Hematopoietic multipotent progenitor cell treated with erythropoietin and hydrocortisone succinate and interleukin-3 and kit ligand, for 8 days (in vitro differentiated cells): ENCODE data around the gene UGGT2.

Experiments used
- DNase-seq: peaks from one replicate; pipeline ENCODE4 v3.0.0-alpha.2; 2015

Gene UGGT2, protein sequence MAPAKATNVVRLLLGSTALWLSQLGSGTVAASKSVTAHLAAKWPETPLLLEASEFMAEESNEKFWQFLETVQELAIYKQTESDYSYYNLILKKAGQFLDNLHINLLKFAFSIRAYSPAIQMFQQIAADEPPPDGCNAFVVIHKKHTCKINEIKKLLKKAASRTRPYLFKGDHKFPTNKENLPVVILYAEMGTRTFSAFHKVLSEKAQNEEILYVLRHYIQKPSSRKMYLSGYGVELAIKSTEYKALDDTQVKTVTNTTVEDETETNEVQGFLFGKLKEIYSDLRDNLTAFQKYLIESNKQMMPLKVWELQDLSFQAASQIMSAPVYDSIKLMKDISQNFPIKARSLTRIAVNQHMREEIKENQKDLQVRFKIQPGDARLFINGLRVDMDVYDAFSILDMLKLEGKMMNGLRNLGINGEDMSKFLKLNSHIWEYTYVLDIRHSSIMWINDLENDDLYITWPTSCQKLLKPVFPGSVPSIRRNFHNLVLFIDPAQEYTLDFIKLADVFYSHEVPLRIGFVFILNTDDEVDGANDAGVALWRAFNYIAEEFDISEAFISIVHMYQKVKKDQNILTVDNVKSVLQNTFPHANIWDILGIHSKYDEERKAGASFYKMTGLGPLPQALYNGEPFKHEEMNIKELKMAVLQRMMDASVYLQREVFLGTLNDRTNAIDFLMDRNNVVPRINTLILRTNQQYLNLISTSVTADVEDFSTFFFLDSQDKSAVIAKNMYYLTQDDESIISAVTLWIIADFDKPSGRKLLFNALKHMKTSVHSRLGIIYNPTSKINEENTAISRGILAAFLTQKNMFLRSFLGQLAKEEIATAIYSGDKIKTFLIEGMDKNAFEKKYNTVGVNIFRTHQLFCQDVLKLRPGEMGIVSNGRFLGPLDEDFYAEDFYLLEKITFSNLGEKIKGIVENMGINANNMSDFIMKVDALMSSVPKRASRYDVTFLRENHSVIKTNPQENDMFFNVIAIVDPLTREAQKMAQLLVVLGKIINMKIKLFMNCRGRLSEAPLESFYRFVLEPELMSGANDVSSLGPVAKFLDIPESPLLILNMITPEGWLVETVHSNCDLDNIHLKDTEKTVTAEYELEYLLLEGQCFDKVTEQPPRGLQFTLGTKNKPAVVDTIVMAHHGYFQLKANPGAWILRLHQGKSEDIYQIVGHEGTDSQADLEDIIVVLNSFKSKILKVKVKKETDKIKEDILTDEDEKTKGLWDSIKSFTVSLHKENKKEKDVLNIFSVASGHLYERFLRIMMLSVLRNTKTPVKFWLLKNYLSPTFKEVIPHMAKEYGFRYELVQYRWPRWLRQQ (N-terminal part only)

DNA sequence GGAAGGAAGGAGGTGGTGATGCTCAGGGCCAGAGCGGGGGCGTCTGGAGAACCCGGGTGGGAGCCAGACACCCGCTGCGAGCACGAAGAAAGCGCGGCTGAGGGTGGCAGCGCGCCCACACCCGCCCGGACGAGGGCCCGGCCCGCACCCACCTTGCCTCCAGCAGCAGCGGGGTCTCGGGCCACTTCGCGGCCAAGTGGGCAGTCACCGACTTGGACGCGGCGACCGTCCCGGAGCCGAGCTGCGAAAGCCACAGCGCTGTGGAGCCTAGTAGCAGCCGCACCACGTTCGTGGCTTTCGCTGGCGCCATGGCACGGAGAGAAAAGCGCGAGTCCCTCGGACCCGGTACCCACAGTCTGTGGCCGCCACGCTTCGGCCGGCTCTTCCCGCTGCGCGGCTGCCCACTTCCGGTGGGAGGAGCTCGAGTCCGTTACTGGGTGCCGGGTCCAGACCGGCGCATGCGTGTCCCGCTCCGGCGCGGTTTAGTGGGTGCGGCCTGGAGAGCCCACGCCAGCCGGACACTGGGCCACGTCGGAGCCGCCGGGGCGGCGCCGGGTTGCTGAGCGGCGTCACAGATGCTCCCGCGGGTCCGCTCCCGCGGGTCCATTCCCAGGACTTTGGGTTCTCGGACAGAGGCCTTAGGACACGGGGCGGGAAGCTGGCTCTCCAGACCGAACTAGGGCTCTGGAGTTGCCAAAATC lies at the start of gene UGGT2:
TSS of gene UGGT2 (minus strand) at position 399 of the 701 bp plus-strand sequence. CDS start at position 310, 89 bp downstream.
- peak; percentile 90 for DNase-seq

DNA sequence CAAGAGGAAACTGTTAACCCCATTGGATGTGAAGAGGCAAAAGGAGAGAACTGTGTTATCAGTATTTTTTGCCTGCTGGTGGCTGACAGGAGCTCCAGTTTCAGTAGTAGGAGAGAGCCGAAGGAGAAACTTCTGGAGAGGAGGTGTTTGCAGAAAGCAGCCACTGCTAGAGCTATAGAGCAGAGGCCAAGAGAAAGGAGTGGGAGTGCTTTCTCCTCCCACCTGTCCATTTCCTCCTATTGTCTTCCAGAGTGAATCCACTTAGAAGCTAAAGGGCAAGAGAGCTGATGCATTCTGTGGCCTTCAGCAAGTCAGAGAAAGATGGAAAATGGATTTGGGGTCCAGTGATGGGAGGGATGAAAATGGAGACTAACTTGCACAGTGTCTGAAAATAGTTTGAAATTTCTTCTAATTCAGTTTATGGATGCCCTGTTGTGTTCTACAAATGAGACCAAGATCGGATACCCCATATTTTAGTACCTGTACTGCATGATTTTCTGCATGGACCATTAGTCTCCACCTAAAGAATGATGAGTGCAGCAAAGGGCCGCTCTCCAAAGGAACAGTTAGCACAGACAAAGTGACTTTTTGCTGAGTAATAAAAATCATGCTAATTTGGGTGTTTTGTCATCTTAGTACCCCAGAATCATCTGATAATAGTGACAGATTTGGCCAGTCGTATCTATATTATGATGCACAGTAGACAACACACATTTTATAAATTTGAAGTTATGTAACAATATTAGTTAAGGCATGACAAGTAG lies 47.4 kb upstream of the UGGT2 start:
- no peak for DNase-seq

DNA sequence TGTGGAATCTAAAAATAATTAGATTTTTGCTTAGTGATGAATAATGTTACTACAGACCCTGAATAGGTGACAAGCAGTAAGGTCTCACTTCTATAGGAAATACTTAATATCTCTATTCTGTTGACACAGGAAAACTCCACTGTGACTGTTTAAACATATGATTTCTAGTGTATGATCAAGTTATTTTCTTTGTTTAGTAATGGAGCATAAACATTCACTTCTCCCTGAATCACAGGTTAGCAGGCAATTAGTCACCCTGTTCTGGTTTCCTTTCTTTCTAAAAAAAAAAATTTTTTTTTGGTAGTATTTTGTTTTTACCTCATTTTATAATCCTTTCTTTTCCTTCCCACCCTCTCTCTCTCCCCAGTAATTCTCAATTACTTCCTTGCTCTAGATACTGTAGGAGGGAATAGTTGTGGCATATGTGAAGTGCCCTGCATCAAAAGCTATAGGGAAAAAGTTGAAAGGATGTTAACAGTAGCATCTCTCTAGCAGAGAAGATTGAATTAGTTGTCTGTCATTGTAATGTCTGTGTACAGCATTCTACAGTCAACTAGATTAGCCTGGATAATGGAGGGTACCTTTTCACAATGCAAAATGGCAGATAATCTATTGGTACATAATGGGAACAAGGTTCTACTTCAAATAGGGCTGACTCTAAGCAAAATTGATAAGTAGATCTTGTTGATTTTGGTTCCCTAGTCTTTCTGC lies 40.2 kb upstream of the UGGT2 start:
- DNase-seq = no peak

DNA sequence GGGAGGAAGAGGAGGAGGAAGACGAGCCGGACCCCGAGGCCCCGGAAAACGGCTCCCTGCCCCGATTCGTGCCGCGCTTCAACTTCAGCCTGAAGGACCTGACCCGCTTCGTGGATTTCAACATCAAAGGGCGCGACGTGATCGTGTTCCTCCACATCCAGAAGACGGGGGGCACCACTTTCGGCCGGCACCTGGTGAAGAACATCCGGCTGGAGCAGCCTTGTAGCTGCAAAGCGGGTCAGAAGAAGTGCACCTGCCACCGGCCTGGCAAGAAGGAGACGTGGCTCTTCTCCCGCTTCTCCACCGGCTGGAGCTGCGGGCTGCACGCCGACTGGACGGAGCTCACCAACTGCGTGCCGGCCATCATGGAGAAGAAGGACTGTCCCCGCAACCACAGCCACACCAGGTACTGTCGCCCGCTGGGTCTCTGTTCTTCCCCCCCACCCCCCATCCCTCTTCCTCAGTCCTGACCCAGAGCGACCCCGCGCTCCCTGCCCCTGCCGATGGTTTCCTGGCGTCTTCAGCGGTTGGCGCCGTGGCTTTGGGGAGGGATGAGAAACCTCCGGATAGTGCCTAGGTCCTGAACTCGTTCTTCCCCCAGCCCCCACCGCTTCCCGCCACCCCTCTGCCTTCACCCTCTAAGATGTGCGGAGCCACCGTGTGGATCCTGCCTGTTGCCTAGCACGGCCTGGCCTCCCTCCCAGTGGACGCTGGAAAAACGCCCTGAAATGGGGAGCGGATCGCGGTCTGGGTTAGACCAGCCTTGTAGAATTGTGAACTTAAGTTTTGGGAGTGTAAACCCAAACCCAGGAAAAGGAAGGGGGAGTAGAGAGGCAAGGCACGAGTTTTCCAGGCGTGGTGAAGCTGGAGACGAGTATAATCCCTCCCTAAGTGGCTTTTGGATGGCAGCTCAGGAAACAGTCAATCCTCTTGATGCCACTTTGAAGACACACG lies 38.2 kb upstream of the UGGT2 start:
- no peak for DNase-seq

DNA sequence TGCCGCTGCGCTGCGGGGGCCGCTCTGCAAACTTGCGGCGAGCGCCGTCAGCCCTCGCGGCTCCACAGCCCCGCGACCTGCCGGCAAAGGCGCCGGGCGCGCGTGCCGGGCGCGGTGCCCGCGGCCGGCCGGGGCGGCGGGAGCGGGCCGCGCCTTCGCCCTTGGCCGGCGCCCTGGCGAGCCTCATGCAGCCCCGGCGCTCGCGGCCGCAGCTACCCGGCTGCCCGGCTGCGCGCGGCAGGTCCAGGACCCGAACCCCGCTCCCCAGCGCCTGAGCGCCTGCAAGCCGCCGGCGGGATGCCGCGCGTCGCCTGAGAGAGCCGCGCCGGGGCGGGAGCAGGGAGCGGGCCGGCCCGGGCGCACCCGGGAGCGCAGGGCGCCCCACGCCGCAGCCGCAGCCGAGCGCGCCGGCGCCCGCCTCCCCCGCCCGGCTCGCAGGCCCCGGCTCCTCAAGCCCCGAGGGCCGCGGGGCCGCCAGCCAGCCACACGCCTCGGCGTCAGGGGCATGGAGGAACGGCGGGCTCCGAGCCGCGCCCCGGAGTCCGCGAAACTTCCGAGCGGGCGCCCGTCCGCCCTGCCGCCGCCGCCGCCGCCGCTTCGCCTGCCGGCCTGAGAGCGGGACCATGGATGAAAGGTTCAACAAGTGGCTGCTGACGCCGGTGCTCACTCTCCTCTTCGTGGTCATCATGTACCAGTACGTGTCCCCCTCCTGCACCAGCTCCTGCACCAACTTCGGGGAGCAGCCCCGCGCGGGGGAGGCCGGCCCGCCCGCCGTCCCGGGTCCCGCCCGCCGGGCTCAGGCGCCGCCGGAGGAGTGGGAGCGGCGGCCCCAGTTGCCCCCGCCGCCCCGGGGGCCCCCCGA lies 37.3 kb upstream of the UGGT2 start:
- DNase-seq = no peak

DNA sequence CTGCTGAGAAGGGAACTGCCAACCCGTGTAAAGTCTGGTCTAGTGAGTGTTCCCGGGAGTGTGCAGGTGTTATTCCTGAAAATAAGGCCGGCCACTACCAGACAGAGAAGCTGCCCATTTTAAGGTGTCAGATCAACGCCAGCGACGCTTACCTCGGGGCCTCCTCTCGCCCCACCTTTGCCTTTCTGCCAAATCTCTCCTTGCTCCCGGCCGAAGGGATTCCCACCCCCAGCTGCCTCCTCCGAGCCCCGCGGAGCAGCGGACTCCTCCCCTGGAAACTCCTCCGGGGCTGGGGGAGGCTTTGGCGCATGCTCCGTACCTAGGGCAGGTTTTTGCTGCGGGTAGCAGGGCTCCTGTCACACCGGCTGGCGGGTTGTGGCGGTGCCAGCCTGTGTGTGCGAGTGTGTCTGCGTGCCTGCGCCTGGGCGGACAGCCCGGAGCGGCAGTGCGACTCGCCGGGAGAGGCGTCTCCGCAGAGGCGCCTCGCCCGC lies 36.6 kb upstream of the UGGT2 start, which contains the start of gene HS6ST3:
TSS of gene HS6ST3 (plus strand) at position 359 of the 491 bp plus-strand sequence.
- DNase-seq = no peak

DNA sequence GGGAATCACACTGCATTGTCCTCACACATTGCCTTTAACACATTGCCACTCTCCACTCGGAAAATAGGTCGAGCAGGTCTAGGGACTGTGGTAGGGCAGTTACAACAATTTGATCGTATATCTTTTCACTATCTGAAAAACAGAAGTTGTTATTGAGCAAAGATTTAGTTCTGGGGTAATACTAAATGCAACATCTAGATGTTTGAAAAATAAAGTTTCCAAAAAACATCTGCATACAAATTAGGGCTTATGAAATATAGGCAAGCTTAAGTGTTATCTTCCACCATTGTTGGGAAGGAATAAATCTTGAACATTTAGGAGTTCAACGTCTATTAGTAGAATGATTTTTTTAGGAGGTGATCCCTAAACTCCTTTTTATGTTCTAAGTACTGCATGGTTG lies 35.9 kb upstream of the UGGT2 start:
- DNase-seq = no peak

DNA sequence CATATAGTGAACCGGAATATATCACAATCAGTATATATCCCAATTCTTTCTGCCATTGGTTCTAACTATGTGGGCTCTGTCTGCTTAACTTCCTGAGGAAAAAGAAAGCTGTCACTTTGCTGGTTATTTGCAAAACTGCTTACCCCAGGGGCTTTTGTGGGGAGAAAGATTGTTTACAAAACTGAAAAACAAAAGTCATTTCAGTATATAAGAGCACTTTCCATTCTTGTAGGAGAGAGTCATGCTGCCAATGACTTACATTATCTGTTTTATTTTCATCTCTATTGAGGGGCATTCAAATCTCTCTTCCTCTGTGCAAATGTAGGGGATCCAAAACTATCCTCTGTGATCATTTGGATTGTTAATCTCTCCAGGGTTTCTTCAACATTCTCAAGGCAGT lies 33.5 kb upstream of the UGGT2 start:
- no peak for DNase-seq

DNA sequence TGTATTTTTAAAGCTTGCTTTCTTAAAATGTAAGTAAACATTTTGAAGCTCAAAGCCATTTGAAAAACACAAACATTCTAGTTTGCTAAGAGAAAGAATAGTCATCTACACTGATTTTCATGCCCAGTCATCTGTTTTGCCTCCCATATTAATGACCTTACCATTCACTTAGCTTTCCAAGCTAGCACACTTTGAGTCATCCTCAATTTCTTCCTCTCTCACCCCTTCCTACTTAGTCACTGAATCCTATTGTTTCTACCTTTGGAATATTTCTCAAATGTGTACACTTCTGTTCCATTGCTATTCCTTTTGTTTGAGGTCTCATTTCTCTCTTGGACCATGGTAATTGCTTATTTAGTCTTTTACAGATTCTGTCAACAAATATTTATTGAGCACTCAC lies 29.4 kb upstream of the UGGT2 start:
- DNase-seq = no peak

DNA sequence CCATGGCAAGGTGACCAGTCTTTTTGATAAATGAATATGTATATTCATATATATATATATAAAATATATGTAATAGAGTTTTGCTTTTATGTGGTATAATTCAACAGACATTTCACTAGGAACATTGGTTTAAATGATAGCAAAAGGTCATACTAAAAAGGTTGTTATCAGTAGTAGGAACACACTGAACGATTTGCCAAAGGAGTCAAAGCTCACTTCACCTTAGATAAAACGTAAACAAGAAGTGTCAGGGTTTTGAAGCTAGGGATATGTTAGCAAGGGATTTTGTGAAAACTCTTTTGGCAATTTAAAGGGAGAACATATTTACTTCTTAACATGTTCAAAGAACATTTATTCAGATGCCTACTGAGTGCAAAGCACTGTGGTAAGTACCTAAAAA lies 28.7 kb upstream of the UGGT2 start:
- no peak for DNase-seq

DNA sequence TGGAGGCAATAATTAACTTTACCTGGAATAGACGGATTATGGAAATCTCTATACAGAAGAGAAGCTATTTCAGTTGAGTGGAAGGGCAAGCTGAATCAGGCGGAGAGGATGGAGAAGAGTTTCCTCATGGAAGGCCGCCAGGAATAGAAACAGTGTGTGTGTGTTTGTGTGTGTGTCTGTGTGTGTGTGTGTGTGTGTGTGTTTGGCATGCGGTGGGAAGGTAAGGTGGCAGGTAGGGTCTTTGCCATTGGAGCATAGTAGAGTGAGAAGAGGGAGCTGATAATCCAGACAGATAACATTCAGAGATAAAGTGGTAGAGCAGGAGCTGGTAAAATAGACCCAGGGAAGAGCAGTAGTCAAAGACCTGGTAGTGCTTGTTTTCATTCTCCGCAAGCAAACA lies 27.5 kb upstream of the UGGT2 start:
- DNase-seq = no peak

DNA sequence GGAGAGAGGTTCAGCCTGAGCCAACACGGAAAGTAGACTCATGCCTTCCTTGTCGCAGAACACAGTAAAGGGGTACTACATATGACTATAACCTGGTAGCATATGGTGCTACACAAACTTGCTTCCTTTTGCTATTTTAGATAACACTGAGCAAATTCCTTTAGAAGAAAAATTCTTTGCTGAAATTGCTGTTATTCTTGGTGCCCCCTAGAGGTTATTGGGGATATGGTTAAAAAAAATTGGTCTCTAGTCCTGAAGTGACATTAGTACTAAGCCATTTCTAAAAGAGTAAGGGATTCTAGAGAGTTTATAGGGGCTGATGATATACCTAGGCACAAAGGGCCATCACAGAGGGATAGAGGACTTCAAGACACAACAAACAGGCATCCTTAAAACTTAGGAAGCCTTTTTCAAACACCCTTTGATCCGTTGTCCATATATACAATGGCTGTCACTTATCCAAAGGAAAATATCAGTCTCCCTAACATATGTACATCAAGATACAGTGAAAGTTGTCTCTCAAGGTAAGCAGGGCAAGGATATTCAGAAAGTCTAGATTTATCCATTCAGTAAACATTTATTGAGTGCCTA lies 22.8 kb upstream of the UGGT2 start:
- DNase-seq = peak; percentile 37

DNA sequence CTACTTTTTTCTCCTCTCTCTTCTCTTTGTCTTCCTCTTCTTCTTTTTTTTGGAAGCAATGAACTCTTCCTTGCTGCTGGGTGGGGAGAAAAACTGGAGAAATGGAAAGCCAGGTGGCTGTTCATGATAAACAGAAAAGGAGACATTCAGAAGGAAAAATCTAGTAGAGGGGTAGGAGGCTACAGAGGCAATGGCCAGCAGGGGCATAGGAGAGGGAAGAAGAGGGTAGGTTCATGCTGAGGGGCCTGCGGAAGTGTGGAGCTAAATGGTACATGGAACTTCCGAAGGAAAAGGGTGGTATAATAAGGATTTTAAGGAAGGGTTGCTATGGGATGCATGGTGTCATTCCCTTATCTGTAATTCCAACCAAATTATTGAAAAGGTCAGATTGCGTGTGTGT lies 19.2 kb upstream of the UGGT2 start:
- DNase-seq = no peak

DNA sequence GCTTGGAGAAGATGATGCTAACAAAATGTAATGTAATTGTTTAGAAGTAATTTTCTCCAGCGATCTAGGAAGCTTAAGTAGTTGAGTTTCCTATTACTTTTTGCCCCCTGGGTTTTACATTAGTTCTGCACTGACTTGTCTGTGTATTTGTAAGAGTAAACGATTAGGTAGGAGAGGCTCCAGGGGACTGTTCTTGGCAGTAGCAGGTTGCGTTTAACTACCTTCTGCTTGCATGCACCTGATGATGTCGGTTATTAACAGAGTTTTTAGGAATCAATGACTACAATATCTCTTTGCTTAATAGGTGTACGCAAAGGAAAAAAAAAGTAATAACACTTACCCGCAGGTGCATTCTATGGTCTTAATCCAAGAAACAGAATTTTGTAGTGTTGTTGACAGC lies 18.3 kb upstream of the UGGT2 start:
- no peak for DNase-seq

DNA sequence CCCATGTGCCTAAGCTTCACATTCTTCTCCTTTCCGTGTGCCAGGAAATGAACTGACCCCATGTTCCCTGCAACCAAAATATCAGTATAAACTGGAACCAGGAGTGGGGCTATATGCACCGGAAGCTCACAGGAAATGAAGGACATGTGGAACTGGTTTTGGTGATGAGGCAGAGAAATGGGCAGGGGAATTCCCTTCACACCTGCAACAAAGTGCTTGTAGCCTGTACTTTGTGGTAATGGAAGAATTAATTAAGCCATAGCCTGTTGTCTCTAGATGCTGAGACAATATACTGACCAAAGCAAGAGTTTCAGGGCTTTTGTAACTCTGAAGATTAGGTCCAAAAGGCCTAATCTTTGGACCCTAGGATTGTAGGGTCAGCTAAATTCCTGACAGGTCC lies 15.5 kb upstream of the UGGT2 start:
- DNase-seq = no peak

DNA sequence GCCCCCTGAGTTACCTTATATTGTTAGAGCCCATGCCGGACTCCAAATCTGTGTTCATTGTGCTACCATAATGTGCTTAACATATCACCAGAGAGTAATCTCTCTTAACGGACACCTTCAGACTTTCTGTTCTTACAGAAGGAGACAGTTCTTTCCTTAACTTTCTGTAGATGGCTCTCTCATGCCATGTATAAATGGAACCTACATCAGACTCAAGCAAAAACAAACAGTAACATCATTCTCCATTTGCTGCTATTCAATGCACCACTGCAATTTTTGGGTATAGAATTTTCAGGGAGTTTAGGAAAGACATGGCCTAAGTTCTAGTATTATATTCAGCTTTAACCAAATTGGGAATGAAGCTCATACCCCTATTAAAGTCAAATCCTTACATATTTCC lies 12.6 kb upstream of the UGGT2 start:
- no peak for DNase-seq

DNA sequence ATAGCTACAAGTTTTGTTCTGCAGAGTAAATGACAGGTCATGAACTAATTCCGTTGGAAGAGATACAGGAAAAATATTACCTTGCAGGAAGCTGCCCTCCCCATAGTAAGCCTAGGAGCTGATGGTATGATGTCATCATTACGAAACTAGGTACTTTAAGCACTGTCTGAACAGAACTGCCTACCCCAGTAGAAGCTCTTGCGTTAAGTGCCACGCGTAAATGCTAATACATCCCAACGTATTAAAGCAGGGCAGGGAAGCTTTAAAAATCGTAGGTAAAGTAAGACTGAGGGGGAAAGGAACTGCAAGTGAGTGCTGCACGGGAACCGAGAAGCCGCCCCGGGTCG lies 572 bp downstream of the UGGT2 start:
- peak; percentile 63 for DNase-seq

DNA sequence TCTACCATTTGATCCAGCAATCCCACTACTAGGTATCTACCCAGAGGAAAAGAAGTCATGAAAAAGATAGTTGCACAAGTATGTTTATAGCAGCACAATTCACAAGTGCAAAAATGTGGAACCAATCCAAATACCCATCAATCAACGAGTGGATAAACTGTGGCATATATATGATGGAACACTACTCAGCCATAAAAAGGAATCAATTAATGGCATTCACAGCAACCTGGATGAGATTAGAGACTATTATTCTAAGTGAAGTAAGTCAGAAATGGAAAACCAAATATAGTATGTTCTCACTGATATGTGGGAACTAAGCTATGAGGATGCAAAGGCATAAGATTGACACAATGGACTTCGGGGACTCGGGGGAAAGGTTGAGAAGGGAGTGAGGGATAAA lies 1.3 kb downstream of the UGGT2 start:
- peak; percentile 9 for DNase-seq
